DMS 273 (cell line): Measurements from ENCODE around the gene GAPDH.

Source experiments
- DNase-seq: peaks from one replicate; lab custom pipeline; 2025; ENCODE audit not compliant: unreplicated experiment; lab: John Stamatoyannopoulos, UW

Gene GAPDH

DNA sequence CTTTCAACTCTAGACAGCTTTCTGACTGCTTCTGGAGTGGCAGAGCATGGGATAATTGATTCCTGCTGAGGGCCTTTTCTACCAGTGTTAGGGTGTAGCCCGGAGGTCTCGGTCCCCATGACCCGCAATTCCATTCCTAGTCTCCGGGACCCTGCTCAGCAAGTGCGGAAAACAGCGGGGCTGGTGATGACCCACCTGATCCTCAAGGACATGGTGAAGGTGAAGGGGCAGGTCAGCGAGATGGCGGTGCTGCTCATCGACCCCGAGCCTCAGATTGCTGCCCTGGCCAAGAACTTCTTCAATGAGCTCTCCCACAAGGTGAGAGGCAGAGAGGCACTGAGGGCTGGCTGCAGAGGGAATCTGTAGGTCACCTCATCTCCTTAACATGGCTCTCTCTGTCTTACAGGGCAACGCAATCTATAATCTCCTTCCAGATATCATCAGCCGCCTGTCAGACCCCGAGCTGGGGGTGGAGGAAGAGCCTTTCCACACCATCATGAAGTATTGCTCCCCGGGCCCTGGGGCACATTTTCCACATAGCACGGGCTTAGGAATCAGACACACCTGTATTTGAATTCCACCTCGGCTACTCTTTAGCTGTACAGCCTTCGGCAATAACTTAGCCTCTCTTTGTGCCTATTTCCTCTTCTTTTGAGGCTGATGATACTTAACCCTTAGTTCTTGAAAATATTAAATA lies 5.6 kb upstream of the GAPDH start:
- DNase-seq: no peak

DNA sequence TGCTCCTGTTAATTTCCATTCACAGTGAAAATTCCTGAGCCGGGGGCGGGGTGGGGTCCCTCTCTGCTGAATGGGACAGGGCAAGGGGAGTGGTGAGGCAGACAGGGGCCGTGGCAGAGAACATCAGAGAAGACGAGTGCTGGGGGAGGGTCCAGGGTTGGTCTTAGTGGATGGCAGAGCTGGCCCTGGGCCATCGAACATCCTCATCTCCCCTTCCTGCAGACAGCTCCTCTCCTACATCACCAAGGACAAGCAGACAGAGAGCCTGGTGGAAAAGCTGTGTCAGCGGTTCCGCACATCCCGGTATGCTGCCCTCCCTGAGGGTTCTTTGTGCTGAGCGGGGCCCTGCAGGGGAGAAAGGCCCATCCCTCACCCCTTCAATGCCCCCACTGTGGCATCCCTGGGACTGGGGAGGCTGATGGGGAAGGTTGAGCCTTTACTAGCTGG lies 5.0 kb upstream of the GAPDH start:
- DNase-seq: no peak

DNA sequence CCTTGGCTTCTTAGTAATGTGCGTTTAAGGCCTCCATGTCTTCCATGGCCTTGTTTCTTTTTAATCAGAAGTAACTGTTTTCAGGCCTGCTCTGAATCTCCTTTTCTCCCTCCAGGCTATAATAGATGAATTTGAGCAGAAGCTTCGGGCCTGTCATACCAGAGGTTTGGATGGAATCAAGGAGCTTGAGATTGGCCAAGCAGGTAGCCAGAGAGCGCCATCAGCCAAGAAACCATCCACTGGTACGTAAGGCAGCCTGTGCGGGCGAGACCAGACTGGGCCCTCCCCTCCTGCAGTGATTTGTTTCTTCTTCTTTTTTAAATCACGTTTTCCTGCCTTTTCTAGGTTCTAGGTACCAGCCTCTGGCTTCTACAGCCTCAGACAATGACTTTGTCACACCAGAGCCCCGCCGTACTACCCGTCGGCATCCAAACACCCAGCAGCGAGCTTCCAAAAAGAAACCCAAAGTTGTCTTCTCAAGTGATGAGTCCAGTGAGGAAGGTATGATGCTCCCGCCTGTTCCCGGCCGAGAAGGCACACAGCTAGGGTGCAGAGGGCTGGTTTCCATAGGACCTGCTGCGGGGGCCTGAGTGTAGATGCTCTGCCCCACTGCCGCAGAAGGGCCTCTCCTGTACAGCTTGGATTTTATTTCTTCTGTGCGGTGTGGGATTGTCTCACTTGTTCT lies 3.6 kb upstream of the GAPDH start:
- no peak for DNase-seq

DNA sequence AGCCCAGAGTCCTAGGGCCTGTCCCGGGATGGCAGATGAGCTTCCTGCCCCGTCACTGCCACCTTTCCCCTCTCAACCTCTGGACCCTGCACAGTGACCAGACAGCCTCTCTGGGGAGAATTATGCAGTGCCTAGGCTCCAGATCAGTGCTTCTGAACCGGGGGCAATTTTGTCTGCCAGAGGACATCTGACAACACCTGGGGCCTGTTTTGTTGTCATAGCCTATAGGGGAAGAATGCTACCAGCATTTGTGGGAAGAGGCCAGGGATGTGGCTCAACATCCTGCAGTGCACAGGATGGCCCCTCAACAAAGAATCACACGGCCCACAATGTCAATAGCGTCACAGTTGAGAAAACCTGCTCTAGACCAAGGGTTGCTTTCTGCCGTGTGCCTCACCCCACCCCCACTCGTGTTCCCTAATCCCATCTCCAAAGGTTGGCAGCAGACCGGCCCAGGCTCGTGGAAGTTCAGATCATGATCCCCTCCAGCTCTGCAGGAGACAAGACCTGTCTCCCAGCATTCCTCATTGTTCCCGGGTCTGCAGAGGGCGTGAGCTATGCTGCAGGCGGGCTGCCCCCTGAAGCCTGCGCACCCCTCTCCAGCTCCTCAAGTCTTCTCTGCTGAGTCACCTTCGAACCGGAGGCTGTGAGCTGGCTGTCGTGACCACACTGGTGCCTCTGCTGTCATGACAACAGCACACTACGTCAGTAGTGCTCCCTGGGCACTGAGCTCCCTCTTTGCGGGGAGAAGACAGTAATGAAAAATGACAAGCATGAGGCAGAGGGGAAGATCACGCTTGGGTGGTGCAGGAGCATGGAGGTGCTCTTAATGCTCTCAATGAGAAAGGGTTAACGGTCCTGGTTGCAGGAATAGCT lies 2.0 kb upstream of the GAPDH start:
- DNase-seq: peak; percentile 54

DNA sequence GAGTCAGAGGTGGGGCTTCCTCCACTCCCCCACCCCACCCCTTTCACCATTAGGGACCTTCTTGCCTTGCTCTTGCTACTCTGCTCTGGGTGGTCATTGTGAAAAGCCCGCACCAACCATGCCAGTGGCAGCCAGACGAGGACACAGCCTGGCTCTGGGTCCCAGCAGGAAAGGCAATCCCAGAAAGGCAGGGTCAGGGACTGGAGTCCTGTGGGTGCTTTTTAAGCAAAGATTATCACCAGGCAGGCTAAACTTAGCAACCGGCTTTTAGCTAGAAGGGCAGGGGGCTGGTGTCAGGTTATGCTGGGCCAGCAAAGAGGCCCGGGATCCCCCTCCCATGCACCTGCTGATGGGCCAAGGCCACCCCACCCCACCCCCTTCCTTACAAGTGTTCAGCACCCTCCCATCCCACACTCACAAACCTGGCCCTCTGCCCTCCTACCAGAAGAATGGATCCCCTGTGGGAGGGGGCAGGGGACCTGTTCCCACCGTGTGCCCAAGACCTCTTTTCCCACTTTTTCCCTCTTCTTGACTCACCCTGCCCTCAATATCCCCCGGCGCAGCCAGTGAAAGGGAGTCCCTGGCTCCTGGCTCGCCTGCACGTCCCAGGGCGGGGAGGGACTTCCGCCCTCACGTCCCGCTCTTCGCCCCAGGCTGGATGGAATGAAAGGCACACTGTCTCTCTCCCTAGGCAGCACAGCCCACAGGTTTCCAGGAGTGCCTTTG lies 1.2 kb upstream of the GAPDH start:
- DNase-seq: peak; percentile 87

DNA sequence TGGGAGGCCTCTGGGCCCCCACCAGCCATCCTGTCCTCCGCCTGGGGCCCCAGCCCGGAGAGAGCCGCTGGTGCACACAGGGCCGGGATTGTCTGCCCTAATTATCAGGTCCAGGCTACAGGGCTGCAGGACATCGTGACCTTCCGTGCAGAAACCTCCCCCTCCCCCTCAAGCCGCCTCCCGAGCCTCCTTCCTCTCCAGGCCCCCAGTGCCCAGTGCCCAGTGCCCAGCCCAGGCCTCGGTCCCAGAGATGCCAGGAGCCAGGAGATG lies 729 bp upstream of the GAPDH start:
- DNase-seq: no peak

DNA sequence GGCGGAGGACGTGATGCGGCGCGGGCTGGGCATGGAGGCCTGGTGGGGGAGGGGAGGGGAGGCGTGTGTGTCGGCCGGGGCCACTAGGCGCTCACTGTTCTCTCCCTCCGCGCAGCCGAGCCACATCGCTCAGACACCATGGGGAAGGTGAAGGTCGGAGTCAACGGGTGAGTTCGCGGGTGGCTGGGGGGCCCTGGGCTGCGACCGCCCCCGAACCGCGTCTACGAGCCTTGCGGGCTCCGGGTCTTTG lies 303 bp downstream of the GAPDH start:
- DNase-seq: no peak

DNA sequence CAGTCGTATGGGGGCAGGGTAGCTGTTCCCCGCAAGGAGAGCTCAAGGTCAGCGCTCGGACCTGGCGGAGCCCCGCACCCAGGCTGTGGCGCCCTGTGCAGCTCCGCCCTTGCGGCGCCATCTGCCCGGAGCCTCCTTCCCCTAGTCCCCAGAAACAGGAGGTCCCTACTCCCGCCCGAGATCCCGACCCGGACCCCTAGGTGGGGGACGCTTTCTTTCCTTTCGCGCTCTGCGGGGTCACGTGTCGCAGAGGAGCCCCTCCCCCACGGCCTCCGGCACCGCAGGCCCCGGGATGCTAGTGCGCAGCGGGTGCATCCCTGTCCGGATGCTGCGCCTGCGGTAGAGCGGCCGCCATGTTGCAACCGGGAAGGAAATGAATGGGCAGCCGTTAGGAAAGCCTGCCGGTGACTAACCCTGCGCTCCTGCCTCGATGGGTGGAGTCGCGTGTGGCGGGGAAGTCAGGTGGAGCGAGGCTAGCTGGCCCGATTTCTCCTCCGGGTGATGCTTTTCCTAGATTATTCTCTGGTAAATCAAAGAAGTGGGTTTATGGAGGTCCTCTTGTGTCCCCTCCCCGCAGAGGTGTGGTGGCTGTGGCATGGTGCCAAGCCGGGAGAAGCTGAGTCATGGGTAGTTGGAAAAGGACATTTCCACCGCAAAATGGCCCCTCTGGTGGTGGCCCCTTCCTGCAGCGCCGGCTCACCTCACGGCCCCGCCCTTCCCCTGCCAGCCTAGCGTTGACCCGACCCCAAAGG lies 804 bp downstream of the GAPDH start:
- peak; percentile 67 for DNase-seq

DNA sequence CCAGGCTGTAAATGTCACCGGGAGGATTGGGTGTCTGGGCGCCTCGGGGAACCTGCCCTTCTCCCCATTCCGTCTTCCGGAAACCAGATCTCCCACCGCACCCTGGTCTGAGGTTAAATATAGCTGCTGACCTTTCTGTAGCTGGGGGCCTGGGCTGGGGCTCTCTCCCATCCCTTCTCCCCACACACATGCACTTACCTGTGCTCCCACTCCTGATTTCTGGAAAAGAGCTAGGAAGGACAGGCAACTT lies 1.3 kb downstream of the GAPDH start:
- no peak for DNase-seq

DNA sequence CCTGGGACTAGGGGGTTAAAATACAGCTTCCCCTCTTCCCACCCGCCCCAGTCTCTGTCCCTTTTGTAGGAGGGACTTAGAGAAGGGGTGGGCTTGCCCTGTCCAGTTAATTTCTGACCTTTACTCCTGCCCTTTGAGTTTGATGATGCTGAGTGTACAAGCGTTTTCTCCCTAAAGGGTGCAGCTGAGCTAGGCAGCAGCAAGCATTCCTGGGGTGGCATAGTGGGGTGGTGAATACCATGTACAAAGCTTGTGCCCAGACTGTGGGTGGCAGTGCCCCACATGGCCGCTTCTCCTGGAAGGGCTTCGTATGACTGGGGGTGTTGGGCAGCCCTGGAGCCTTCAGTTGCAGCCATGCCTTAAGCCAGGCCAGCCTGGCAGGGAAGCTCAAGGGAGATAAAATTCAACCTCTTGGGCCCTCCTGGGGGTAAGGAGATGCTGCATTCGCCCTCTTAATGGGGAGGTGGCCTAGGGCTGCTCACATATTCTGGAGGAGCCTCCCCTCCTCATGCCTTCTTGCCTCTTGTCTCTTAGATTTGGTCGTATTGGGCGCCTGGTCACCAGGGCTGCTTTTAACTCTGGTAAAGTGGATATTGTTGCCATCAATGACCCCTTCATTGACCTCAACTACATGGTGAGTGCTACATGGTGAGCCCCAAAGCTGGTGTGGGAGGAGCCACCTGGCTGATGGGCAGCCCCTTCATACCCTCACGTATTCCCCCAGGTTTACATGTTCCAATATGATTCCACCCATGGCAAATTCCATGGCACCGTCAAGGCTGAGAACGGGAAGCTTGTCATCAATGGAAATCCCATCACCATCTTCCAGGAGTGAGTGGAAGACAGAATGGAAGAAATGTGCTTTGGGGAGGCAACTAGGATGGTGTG lies 1.9 kb downstream of the GAPDH start:
- no peak for DNase-seq

DNA sequence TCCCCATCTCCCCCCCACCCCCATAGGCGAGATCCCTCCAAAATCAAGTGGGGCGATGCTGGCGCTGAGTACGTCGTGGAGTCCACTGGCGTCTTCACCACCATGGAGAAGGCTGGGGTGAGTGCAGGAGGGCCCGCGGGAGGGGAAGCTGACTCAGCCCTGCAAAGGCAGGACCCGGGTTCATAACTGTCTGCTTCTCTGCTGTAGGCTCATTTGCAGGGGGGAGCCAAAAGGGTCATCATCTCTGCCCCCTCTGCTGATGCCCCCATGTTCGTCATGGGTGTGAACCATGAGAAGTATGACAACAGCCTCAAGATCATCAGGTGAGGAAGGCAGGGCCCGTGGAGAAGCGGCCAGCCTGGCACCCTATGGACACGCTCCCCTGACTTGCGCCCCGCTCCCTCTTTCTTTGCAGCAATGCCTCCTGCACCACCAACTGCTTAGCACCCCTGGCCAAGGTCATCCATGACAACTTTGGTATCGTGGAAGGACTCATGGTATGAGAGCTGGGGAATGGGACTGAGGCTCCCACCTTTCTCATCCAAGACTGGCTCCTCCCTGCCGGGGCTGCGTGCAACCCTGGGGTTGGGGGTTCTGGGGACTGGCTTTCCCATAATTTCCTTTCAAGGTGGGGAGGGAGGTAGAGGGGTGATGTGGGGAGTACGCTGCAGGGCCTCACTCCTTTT lies 2.7 kb downstream of the GAPDH start:
- DNase-seq: peak; percentile 44

DNA sequence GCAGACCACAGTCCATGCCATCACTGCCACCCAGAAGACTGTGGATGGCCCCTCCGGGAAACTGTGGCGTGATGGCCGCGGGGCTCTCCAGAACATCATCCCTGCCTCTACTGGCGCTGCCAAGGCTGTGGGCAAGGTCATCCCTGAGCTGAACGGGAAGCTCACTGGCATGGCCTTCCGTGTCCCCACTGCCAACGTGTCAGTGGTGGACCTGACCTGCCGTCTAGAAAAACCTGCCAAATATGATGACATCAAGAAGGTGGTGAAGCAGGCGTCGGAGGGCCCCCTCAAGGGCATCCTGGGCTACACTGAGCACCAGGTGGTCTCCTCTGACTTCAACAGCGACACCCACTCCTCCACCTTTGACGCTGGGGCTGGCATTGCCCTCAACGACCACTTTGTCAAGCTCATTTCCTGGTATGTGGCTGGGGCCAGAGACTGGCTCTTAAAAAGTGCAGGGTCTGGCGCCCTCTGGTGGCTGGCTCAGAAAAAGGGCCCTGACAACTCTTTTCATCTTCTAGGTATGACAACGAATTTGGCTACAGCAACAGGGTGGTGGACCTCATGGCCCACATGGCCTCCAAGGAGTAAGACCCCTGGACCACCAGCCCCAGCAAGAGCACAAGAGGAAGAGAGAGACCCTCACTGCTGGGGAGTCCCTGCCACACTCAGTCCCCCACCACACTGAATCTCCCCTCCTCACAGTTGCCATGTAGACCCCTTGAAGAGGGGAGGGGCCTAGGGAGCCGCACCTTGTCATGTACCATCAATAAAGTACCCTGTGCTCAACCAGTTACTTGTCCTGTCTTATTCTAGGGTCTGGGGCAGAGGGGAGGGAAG lies 3.5 kb downstream of the GAPDH start:
- DNase-seq: peak; percentile 88

DNA sequence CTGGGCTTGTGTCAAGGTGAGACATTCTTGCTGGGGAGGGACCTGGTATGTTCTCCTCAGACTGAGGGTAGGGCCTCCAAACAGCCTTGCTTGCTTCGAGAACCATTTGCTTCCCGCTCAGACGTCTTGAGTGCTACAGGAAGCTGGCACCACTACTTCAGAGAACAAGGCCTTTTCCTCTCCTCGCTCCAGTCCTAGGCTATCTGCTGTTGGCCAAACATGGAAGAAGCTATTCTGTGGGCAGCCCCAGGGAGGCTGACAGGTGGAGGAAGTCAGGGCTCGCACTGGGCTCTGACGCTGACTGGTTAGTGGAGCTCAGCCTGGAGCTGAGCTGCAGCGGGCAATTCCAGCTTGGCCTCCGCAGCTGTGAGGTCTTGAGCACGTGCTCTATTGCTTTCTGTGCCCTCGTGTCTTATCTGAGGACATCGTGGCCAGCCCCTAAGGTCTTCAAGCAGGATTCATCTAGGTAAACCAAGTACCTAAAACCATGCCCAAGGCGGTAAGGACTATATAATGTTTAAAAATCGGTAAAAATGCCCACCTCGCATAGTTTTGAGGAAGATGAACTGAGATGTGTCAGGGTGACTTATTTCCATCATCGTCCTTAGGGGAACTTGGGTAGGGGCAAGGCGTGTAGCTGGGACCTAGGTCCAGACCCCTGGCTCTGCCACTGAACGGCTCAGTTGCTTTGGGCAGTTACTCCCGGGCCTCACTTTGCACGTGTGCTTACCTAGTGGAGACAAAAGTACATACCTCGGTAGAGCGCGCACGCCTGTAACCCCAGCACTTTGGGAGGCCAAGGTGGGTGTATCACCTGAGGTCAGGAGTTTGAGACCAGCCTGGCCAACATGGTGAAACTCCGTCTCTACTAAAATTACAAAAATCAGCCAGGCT lies 4.3 kb downstream of the GAPDH start:
- peak; percentile 73 for DNase-seq

DNA sequence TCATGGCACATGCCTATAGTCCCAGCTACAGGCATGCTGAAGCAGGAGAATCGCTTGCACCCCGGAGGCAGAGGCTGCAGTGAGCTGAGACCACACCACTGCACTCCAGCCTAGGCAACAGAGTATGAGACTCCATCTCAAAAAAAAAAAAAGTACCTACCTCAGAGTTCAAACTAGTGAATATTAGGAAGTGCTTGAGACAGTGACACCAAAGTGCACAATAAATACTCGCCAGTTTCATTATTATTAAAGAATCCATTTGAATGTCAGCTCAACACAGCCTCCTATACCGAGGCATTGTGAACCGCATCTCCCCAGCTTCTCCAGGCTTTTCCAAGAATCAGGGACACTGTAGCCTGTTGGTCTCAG lies 5.0 kb downstream of the GAPDH start:
- peak; percentile 64 for DNase-seq

DNA sequence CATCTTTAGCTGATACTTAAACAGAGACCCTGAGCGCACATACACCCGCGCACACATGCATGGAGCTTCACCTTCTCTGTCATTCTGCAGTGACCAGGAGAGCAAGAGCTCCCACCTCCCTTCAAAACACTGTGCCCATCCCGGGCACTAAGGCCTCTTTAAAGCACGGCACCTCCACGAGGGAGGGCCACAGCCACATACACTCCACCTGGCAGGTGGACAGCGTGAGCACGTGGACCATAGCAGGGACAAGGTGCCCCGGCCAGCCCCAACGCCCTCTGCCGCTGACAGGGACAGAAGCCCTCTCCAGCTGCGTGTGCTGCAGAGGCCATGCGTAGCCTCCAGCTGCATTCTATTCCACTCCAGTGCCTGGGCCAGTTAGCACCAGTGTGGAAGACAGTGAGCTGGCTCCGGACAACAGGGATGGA lies 5.4 kb downstream of the GAPDH start:
- no peak for DNase-seq

DNA sequence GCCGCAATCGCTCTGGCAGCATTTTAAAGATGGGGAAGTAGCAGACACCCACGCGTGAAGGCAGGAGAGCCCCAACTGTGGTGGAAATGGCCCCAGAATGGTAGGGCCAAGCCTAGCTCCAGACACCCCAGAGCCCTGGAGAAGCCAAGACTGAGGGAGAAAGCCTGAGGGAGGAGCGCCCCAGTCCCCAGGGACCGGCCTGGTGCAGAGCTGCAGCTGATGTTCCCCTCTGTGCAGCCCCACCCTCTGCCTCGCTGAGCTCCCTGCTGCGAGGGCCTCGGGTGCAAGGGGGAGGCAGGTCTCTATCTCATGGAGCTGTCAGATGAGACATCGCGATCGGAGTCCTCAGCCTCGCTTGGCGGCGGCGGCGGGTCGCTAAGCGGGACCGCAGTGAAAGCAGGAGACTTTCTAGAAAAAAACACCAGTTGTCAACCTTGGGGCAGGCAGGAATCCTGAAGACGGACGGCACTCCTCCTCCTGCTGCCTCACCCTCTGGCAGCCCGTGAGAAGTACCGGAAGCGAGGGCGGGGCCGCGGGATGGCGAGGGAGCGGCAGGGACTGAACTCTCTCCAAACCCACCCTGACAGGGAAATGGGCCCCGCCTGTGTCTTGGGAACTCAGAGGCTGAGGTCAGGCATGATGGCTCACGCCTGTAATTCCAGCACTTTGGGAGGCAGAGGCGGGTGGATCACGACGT lies 6.0 kb downstream of the GAPDH start:
- peak; percentile 76 for DNase-seq
